Neural cell (in vitro differentiated cells): Measurements from ENCODE around the gene ARHGEF16. TPM values are rescaled to one million over a fixed set of nuclear protein-coding genes. Genes with fewer than 3 reads are reported as not detected.

Experiments
- H2AFZ ChIP-seq: fragments of 200-600, 300-800 bp; sonication (generic), shearing (Covaris generic); 2 replicates; pipeline ENCODE4 v1.6.0; 2014; ENCODE audit warnings: low read depth, mild to moderate bottlenecking, antibody characterized with exemption, low read length, moderate library complexity
- H3F3A ChIP-seq: fragments of 200-600 bp; shearing (Covaris generic); 2 replicates; pipeline ENCODE4 v1.6.1; 2016; ENCODE audit warnings: mild to moderate bottlenecking, moderate library complexity, mixed read lengths, antibody characterized with exemption, low read length; ENCODE audit not compliant: insufficient read depth, poor library complexity, severe bottlenecking
- H3K27ac ChIP-seq: fragments of 200-600, 300-800 bp; sonication (generic), shearing (Covaris generic); 2 replicates; pipeline ENCODE4 v1.5.1; 2014; ENCODE audit warnings: mild to moderate bottlenecking, low read length, moderate library complexity
- H3K27me3 ChIP-seq: fragments of 300-800, 200-600 bp; sonication (generic), shearing (Covaris generic); 2 replicates; pipeline ENCODE4 v1.6.0; 2014; ENCODE audit warnings: mild to moderate bottlenecking, low read depth, low read length, moderate library complexity; ENCODE audit not compliant: insufficient read depth
- H3K36me3 ChIP-seq: fragments of 300-800, 200-600 bp; sonication (generic), shearing (Covaris generic); 2 replicates; pipeline ENCODE4 v1.5.1; 2014; ENCODE audit warnings: mild to moderate bottlenecking, antibody characterized with exemption, low read length, moderate library complexity; ENCODE audit not compliant: insufficient read depth
- H3K4me2 ChIP-seq: fragments of 300-800, 200-600 bp; sonication (generic), shearing (Covaris generic); 2 replicates; pipeline ENCODE4 v1.6.0; 2014; ENCODE audit warnings: mild to moderate bottlenecking, low read length
- H3K4me3 ChIP-seq: fragments of 300-800, 200-600 bp; sonication (generic), shearing (Covaris generic); 2 replicates; pipeline ENCODE4 v1.5.1; 2014; ENCODE audit warnings: mild to moderate bottlenecking, low read length, moderate library complexity
- H3K79me2 ChIP-seq: fragments of 200-600 bp; shearing (Covaris generic); replicated peaks from 2 replicates; pipeline ENCODE4 v1.6.0; 2014; ENCODE audit warnings: mild to moderate bottlenecking, low read length, moderate library complexity; ENCODE audit not compliant: insufficient read depth
- H3K9ac ChIP-seq: fragments of 300-800, 200-600 bp; sonication (generic), shearing (Covaris generic); 2 replicates; pipeline ENCODE4 v1.6.1; 2016; ENCODE audit warnings: mild to moderate bottlenecking, low read length, mixed read lengths
- H3K9me2 ChIP-seq: fragments of 200-600 bp; shearing (Covaris generic); 2 replicates; pipeline ENCODE4 v1.6.1; 2016; ENCODE audit warnings: mild to moderate bottlenecking, low read length, mixed read lengths; ENCODE audit not compliant: insufficient read depth
- H3K9me3 ChIP-seq: fragments of 200-600, 300-800 bp; sonication (generic), shearing (Covaris generic); 2 replicates; pipeline ENCODE4 v1.6.1; 2016; ENCODE audit warnings: mild to moderate bottlenecking, mixed run types, low read length, moderate library complexity, mixed read lengths
- H4K20me1 ChIP-seq: fragments of 200-600 bp; shearing (Covaris generic); 2 replicates; pipeline ENCODE4 v1.6.1; 2016; ENCODE audit warnings: mild to moderate bottlenecking, mixed run types; ENCODE audit not compliant: insufficient read depth
- EP300 ChIP-seq: fragments of 450-650 bp; conservative IDR thresholded peaks from 2 replicates; pipeline ENCODE4 v1.6.1; 2014; ENCODE audit warnings: antibody characterized with exemption, mild to moderate bottlenecking, moderate library complexity; ENCODE audit not compliant: poor library complexity, severe bottlenecking
- EZH2 ChIP-seq: fragments of 200-600, 300-800 bp; shearing (Covaris generic), sonication (generic); IDR thresholded peaks from 2 replicates; pipeline ENCODE4 v1.6.1; 2014; ENCODE audit warnings: antibody characterized with exemption, low read length, borderline replicate concordance, mild to moderate bottlenecking; ENCODE audit not compliant: insufficient read depth, poor library complexity, severe bottlenecking
- MXI1 ChIP-seq: fragments of 450-650 bp; conservative IDR thresholded peaks from 2 replicates; pipeline ENCODE4 v1.6.1; 2014; ENCODE audit warnings: antibody characterized with exemption, mild to moderate bottlenecking; ENCODE audit not compliant: poor library complexity, severe bottlenecking
- POLR2AphosphoS5 ChIP-seq: IDR thresholded peaks from 2 replicates; pipeline ENCODE4 v1.6.1; 2012
- RAD21 ChIP-seq: fragments of 450-650 bp; conservative IDR thresholded peaks from 2 replicates; pipeline ENCODE4 v1.6.1; 2014; ENCODE audit warnings: antibody characterized with exemption, mild to moderate bottlenecking, moderate library complexity
- REST ChIP-seq: IDR thresholded peaks from 2 replicates; pipeline ENCODE4 v1.6.1; 2012; ENCODE audit warnings: borderline replicate concordance
- SMC3 ChIP-seq: fragments of 450-650 bp; conservative IDR thresholded peaks from 2 replicates; pipeline ENCODE4 v1.6.1; 2014; ENCODE audit warnings: antibody characterized with exemption, mild to moderate bottlenecking, moderate library complexity; ENCODE audit not compliant: poor library complexity
- TAF1 ChIP-seq: IDR thresholded peaks from 2 replicates; pipeline ENCODE4 v1.6.1; 2012; ENCODE audit warnings: low read depth
- polyA plus RNA-seq: library from polyadenylated mRNA; depleted of rRNA; stranded (reverse); fragments of >200 nt; gene quantifications from 2 replicates; pipeline ENCODE4 v1.2.3, GENCODE V29; 2014
- TF ChIP-seq, protein P1 (sequence below): fragments of 450-650 bp; IDR thresholded peaks from 2 replicates; pipeline ENCODE4 v1.5.1; 2014; ENCODE audit warnings: antibody characterized with exemption, mild to moderate bottlenecking, moderate library complexity; ENCODE audit not compliant: poor library complexity, severe bottlenecking

Gene ARHGEF16
- polyA plus RNA-seq, 1 donor from 2014 or later, result 0.64 TPM

GRCh38 chr1:3510956-3511250 lies 56.4 kb downstream of the ARHGEF16 start:
- H3F3A ChIP-seq, result no peaks in the 10 kb centered on the region
- H3K9me3 ChIP-seq, result no peaks in the 10 kb centered on the region
- H3K9ac ChIP-seq, result no peak overlapping the region
- no peak overlapping the region for H2AFZ ChIP-seq
- TF ChIP-seq EZH2 (no peak), MXI1 (no peak), TAF1 (no peak), POLR2AphosphoS5 (no peak), RAD21 (no peak), REST (no peak), EP300 (no peak), SMC3 (no peak)
- TF ChIP-seq, protein P1, sequence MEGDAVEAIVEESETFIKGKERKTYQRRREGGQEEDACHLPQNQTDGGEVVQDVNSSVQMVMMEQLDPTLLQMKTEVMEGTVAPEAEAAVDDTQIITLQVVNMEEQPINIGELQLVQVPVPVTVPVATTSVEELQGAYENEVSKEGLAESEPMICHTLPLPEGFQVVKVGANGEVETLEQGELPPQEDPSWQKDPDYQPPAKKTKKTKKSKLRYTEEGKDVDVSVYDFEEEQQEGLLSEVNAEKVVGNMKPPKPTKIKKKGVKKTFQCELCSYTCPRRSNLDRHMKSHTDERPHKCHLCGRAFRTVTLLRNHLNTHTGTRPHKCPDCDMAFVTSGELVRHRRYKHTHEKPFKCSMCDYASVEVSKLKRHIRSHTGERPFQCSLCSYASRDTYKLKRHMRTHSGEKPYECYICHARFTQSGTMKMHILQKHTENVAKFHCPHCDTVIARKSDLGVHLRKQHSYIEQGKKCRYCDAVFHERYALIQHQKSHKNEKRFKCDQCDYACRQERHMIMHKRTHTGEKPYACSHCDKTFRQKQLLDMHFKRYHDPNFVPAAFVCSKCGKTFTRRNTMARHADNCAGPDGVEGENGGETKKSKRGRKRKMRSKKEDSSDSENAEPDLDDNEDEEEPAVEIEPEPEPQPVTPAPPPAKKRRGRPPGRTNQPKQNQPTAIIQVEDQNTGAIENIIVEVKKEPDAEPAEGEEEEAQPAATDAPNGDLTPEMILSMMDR, result no peak
- H3K79me2 ChIP-seq, result no peaks in the 10 kb centered on the region
- no peak overlapping the region for H3K4me2 ChIP-seq
- no peaks in the 10 kb centered on the region for H3K36me3 ChIP-seq
- H4K20me1 ChIP-seq, result no peaks in the 10 kb centered on the region
- no peak overlapping the region for H3K4me3 ChIP-seq
- no peaks in the 10 kb centered on the region for H3K27me3 ChIP-seq
- H3K9me2 ChIP-seq, result no peaks in the 10 kb centered on the region
- H3K27ac ChIP-seq, result no peak overlapping the region

DNA sequence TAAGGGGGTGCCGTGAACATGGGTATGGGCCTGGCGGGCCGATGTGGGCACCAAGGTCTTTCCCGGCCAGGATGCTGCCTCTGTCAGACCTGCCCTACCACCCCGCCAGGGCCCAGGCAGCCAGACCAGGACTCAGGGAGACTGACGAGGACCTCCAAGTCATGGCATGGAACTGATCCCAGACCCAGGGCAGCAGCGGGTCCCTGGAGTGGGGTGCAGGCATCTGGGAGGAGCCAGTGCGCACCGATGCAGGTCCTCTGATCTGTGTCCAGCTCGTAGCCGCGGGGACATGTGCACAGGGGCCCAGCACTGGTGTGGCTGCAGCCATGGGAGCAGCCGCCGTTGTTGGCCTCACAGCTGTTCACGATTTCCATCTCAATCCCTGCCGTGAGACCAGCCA lies 56.8 kb downstream of the ARHGEF16 start:
- Histone ChIP-seq H3K9me2 (no peaks in the 10 kb centered on the region), H3K27ac (no peak overlapping the region), H4K20me1 (no peaks in the 10 kb centered on the region), H3K27me3 (no peaks in the 10 kb centered on the region), H3K4me3 (no peak overlapping the region), H3K36me3 (no peaks in the 10 kb centered on the region), H3K9ac (no peak overlapping the region), H3K4me2 (no peak overlapping the region), H3K79me2 (no peaks in the 10 kb centered on the region), H2AFZ (no peak overlapping the region), H3K9me3 (no peaks in the 10 kb centered on the region), H3F3A (no peaks in the 10 kb centered on the region)
- TF ChIP-seq REST (no peak), POLR2AphosphoS5 (no peak), MXI1 (no peak), RAD21 (no peak), TAF1 (no peak)
